ENCODE results near the gene MAGI2.

- TF ChIP-seq GATA1 (IDR thresholded peaks at IDR 0.05; ENCODE audit: low read depth, low read length): no peak
- TF ChIP-seq POLR2A (IDR thresholded peaks at IDR 0.05; ENCODE audit: low read length): no peak
Measured at GRCh38 chr7:78264105-78264504, 1189.4 kb downstream of the MAGI2 start.
